NCI-H2171 (cell line): ENCODE data around the gene SH3BP1.
"Not testable (repeated sequence)": the region's sequence is repeated elsewhere in the genome, so short reads cannot be mapped to it uniquely, and the experiment has no call there.

Experiments
- DNase-seq: peaks from one replicate; lab custom pipeline; 2025; lab: John Stamatoyannopoulos, UW

SH3BP1 gene

DNA sequence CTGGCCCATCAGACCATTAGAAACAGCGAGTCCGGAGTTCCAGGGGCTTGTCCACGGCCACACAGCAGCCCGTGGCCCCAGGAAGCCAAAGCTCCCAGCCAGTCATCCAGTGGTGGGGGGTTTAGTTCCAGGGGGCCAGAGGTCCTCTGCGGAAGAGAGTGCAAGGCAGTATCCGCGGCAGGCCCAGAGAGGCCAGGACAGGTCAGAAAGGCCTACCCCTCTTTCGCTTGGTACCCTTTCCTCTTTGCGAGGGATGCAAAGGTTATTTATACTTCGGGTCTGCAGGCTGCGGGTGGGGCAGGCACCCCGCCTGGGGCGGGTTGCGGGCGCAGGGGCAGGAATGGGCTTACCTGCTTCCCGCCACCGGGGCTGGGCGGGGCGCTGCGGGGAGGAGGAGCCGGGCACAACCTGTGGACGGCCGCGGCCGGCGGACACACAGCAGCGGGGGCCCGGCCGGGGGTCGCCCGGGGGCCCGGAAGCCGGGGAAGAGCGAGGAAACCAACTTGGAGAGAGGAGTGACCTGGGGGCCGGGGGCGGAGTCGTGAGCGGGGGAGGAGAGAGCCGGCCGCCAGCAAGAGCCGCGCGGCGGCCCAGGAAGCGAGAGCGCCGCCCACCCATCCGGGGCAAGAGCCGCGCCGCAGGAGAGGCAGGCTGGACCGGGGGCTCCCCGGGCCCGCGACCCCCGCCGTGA lies at the start of gene SH3BP1:
Gene SH3BP1 (plus strand): TSS at position 600 of the 691 bp plus-strand sequence. CDS start 119 bp downstream, outside the sequence.
- peak; percentile 47 for DNase-seq

- DNase-seq, result not testable (repeated sequence)
These were observed 48.4 kb upstream of the SH3BP1 start for GRCh38 chr22:37591081-37591480.

- DNase-seq, result no peak
These were observed 47.6 kb upstream of the SH3BP1 start for GRCh38 chr22:37591823-37592404.

DNA sequence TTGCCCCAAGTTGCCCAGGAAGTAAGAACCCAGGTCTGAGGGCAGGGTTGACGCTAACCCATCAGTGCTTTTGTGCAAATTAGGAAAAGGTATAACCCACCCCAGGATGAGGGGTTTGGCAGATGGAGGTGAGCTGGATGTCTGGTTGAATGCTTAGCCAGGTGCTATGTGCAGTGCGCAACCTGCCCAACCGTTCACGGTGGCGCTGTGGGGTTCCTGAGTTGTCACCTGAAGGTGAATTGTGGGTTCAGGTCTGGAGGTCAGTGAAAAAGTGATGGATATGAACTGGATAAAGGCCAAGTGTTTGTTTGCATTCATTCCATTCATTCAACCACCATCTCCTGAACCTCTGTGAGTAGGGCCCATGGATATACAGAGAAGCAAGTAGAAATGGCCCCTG lies 45.2 kb upstream of the SH3BP1 start:
- no peak for DNase-seq

DNA sequence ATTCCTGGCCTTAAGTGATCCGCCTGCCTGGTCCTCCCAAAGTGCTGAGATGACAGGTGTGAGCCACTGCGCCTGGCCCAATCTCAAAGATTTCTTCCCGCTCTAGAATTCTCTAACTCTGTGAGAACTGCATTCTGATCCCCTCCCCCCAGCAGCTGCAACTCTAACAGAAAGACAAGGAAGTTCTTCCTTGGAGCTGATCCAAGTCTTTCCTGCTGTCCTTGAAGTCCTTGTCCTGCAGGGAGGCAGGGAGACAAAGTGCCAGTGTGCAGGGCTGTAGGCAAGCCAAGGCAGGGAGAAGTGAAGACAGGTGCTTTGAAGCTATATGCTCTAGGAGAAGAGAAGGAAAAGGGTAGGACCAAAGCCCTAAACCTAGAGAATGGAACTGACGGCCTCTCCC lies 40.3 kb upstream of the SH3BP1 start:
- no peak for DNase-seq

- no peak for DNase-seq
These were observed 38.3 kb upstream of the SH3BP1 start for GRCh38 chr22:37601203-37601539.

DNA sequence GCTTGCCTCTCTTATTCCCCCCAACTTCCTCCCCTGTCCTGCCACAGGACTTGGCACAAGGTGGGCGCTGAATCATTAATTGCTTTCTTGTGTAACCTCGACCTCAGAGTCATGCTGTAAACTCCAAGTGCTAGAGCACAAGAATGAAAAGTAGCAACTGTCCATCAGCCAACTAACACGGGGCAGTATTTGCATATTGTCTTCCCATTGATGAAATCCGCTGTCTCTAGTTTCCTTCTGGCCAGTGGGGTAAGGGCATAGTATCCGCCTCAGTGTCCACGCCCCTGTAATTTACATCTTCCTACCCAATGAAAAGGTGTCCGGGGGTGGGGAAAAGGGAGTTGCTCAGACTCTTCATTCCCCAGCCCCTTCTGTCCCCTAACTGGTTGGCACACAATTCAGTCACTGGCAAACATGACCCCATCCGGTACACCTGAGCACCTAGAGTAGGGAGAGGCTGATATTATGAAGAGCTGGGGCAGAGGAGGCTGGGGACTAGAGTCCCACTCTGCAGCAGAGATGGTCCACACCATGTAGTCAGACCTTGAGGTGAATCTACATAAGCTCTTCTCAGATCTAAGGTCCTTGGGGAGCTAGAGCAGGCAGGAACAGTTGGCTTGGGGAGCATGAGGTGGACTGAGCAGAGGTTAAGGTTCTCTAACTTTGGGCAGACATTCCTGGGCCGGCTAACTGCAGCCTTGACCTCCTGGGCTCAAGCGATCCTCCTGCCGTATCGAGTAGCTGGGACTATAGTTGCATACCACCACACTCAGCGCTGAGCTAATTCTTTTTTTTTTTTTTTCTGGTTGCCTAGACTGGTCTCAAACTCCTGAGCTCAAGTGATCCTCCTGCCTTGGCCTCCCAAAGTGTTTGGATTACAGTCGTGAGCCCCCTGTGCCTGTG lies 37.7 kb upstream of the SH3BP1 start:
- DNase-seq, result no peak

GRCh38 chr22:37602546-37603277 lies 36.8 kb upstream of the SH3BP1 start:
- DNase-seq, result not testable (repeated sequence)

GRCh38 chr22:37604074-37604473 lies 35.4 kb upstream of the SH3BP1 start:
- no peak for DNase-seq

GRCh38 chr22:37604875-37605274 lies 34.6 kb upstream of the SH3BP1 start:
- DNase-seq, result no peak

GRCh38 chr22:37607010-37607934 lies 32.2 kb upstream of the SH3BP1 start:
- DNase-seq, result peak; percentile 87

DNA sequence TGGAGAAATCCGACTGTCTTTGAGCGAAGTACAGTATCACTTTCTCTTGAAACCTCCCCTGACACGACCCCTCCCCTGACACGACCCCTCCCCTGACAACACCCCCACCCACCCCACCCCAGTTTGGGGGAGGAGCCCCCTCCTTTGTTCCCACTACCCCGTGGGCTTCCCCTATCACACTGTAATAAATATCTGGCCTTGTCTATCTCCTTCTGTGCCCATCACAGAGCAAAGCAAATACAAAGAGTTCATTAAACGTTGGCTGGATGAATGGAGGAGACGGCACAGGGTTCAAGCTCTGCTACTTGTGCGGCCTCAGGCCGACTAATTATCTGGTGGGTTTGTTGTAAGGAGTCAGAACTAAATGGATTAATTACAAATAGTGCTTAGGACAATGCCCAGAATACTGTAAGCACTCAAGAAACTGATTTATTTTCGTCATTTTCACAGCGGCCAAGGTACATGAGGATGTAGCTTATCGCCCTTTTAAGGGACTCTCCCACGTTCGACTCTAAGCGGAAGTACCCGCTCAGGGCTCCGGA lies 31.5 kb upstream of the SH3BP1 start:
- peak; percentile 53 for DNase-seq

GRCh38 chr22:37608477-37609239 lies 30.8 kb upstream of the SH3BP1 start, which contains the start of gene GGA1:
Gene GGA1, plus strand, starts transcription at chr22:37608834. Its CDS starts 27 bp downstream, at chr22:37608861.
- peak; percentile 99 for DNase-seq

- DNase-seq, result no peak
These were observed 30.0 kb upstream of the SH3BP1 start for GRCh38 chr22:37609240-37610152.

DNA sequence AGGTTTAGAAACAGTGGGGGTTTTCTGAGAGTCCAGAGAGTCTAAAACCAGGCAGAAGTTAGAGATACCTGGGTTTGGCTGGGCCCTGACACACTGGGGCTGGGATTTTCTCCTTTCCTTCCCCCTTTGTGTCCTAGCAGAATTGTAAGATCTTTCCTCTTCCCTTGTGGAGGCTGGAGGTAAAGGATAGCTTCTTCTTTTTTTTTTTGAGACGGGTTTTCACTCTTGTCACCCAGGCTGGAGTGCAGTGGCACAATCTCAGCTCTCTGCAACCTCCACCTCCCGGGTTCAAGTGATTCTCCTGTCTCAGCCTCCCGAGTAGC lies 29.4 kb upstream of the SH3BP1 start:
- not testable (repeated sequence) for DNase-seq

GRCh38 chr22:37610480-37611129 lies 28.9 kb upstream of the SH3BP1 start:
- no peak for DNase-seq

GRCh38 chr22:37611207-37611606 lies 28.3 kb upstream of the SH3BP1 start:
- DNase-seq, result no peak
